SK-N-SH treated with all-trans-retinoic acid at 6 μM for 48 hours (cell line): Measurements from ENCODE around the gene TMC6.

Source experiments
- ATAC-seq: fragments of 200-7000 bp; cut with Tn5 transposase; 3 replicates; pipeline ENCODE4 v1.9.1; 2020; ENCODE audit warnings: mild to moderate bottlenecking, moderate library complexity
- ARNTL ChIP-seq: fragments of 450-650 bp; formaldehyde crosslinking; IDR thresholded peaks from 2 replicates; pipeline ENCODE4 v1.5.0; 2020; ENCODE audit warnings: low read depth, mild to moderate bottlenecking, moderate library complexity, borderline replicate concordance
- CREB5 ChIP-seq: fragments of 250-450 bp; sonication (Bioruptor Pico); IDR thresholded peaks from 2 replicates; pipeline ENCODE4 v1.5.1; 2020; ENCODE audit warnings: low read depth, mild to moderate bottlenecking, moderate library complexity
- CSDC2 ChIP-seq: fragments of 250-450 bp; sonication (Bioruptor Pico); IDR thresholded peaks from 2 replicates; pipeline ENCODE4 v1.5.0; 2020; ENCODE audit warnings: mild to moderate bottlenecking, moderate library complexity
- CSRNP3 ChIP-seq: fragments of 250-450 bp; sonication (Bioruptor Pico); IDR thresholded peaks from 2 replicates; pipeline ENCODE4 v1.5.1; 2021; ENCODE audit warnings: mild to moderate bottlenecking, moderate library complexity
- ESRRG ChIP-seq: fragments of 250-450 bp; sonication (Bioruptor Pico); IDR thresholded peaks from 2 replicates; pipeline ENCODE4 v1.6.1; 2021; ENCODE audit warnings: mild to moderate bottlenecking
- GLIS3 ChIP-seq: fragments of 250-450 bp; sonication (Bioruptor Pico); IDR thresholded peaks from 2 replicates; pipeline ENCODE4 v1.5.0; 2020; ENCODE audit warnings: mild to moderate bottlenecking, moderate library complexity
- ISL1 ChIP-seq: fragments of 250-450 bp; sonication (Bioruptor Pico); IDR thresholded peaks from 2 replicates; pipeline ENCODE4 v2.1.2; 2022; ENCODE audit warnings: mild to moderate bottlenecking, moderate library complexity
- OSR1 ChIP-seq: fragments of 250-450 bp; sonication (Bioruptor Pico); IDR thresholded peaks from 2 replicates; pipeline ENCODE4 v1.8.0; 2022; ENCODE audit warnings: moderate library complexity, mild to moderate bottlenecking, inconsistent platforms
- PATZ1 ChIP-seq: fragments of 250-450 bp; sonication (Bioruptor Pico); IDR thresholded peaks from 2 replicates; pipeline ENCODE4 v1.8.0; 2020; ENCODE audit warnings: mild to moderate bottlenecking, moderate library complexity, borderline replicate concordance
- POU6F1 ChIP-seq: fragments of 250-450 bp; sonication (Bioruptor Pico); IDR thresholded peaks from 2 replicates; pipeline ENCODE4 v1.8.0; 2021; ENCODE audit warnings: low read depth, mild to moderate bottlenecking, moderate library complexity, borderline replicate concordance
- RARB ChIP-seq: fragments of 250-450 bp; sonication (Bioruptor Pico); IDR thresholded peaks from 2 replicates; pipeline ENCODE4 v1.8.0; 2021; ENCODE audit warnings: mild to moderate bottlenecking, moderate library complexity
- TCF4 ChIP-seq: fragments of 250-450 bp; sonication (Bioruptor Pico); IDR thresholded peaks from 2 replicates; pipeline ENCODE4 v1.8.0; 2021; ENCODE audit warnings: mild to moderate bottlenecking, moderate library complexity, borderline replicate concordance
- TSHZ2 ChIP-seq: fragments of 250-450 bp; sonication (Bioruptor Pico); IDR thresholded peaks from 2 replicates; pipeline ENCODE4 v1.5.0; 2020; ENCODE audit warnings: mild to moderate bottlenecking, moderate library complexity
- ZC3H10 ChIP-seq: fragments of 250-450 bp; sonication (Bioruptor Pico); IDR thresholded peaks from 2 replicates; pipeline ENCODE4 v1.5.1; 2021; ENCODE audit warnings: mild to moderate bottlenecking, moderate library complexity
- ZFP3 ChIP-seq: fragments of 250-450 bp; sonication (Bioruptor Pico); IDR thresholded peaks from 2 replicates; pipeline ENCODE4 v1.5.0; 2020; ENCODE audit warnings: mild to moderate bottlenecking, moderate library complexity
- ZFP30 ChIP-seq: fragments of 450-650 bp; formaldehyde crosslinking; IDR thresholded peaks from 2 replicates; pipeline ENCODE4 v1.5.0; 2022; ENCODE audit warnings: mild to moderate bottlenecking, moderate library complexity
- ZNF565 ChIP-seq: fragments of 450-650 bp; formaldehyde crosslinking; conservative IDR thresholded peaks from 2 replicates; pipeline ENCODE4 v1.5.0; 2020; ENCODE audit warnings: low read depth, mild to moderate bottlenecking, moderate library complexity
- ZNF70 ChIP-seq: fragments of 450-650 bp; formaldehyde crosslinking; IDR thresholded peaks from 2 replicates; pipeline ENCODE4 v1.5.0; 2020; ENCODE audit warnings: mild to moderate bottlenecking, moderate library complexity

TMC6 gene

GRCh38 chr17:78154903-78155811 is 26.6 kb upstream of the TMC6 start:
- TF ChIP-seq RARB, result no peak
- TF ChIP-seq CSRNP3 (CRISPR knock-in tag), result no peak
- no peak for TF ChIP-seq ZNF565 (CRISPR knock-in tag)
- TF ChIP-seq TSHZ2 (CRISPR knock-in tag), result no peak
- TF ChIP-seq OSR1 (CRISPR knock-in tag), result no peak
- TF ChIP-seq ARNTL (CRISPR knock-in tag), result no peak
- no peak for TF ChIP-seq CREB5 (CRISPR knock-in tag)
- TF ChIP-seq PATZ1 (CRISPR knock-in tag), result no peak
- no peak for TF ChIP-seq GLIS3 (CRISPR knock-in tag)
- no peak for TF ChIP-seq ESRRG (CRISPR knock-in tag)
- no peak for TF ChIP-seq ISL1
- TF ChIP-seq TCF4 (CRISPR knock-in tag), result no peak
- no peak for TF ChIP-seq ZFP30 (CRISPR knock-in tag)
- TF ChIP-seq POU6F1 (CRISPR knock-in tag), result no peak
- no peak for TF ChIP-seq ZC3H10 (CRISPR knock-in tag)
- no peak for ATAC-seq

GRCh38 chr17:78151514-78152008 is 23.0 kb upstream of the TMC6 start:
- TF ChIP-seq ESRRG (CRISPR knock-in tag), result no peak
- TF ChIP-seq ZFP30 (CRISPR knock-in tag), result no peak
- TF ChIP-seq ZFP3 (CRISPR knock-in tag), result no peak
- TF ChIP-seq ZNF70 (CRISPR knock-in tag), result no peak
- no peak for TF ChIP-seq ISL1
- no peak for TF ChIP-seq CREB5 (CRISPR knock-in tag)
- TF ChIP-seq OSR1 (CRISPR knock-in tag), result no peak
- no peak for TF ChIP-seq GLIS3 (CRISPR knock-in tag)
- no peak for TF ChIP-seq TSHZ2 (CRISPR knock-in tag)
- TF ChIP-seq CSDC2 (CRISPR knock-in tag), result no peak
- no peak for TF ChIP-seq TCF4 (CRISPR knock-in tag)
- peak; percentile 24; the same call in 1 of the 3 replicates for ATAC-seq
